Measurements from ENCODE around the gene CHST1. TPM values are rescaled to one million over a fixed set of nuclear protein-coding genes. Genes with fewer than 3 reads are reported as not detected.

The CHST1 gene
- total RNA-seq, 2 donors from 2014 or later, result 2.7 to 5.4 TPM

- no peak for TF ChIP-seq CTCF (IDR thresholded peaks at IDR 0.05)
- Histone ChIP-seq H3K36me3 (no peaks in the 10 kb centered on the region), H3K27me3 (no peaks in the 10 kb centered on the region)
These were observed 8.0 kb upstream of the CHST1 start for GRCh38 chr11:45673441-45673840.

GRCh38 chr11:45672593-45672992, 7.2 kb upstream of the CHST1 start:
- Histone ChIP-seq H3K4me3 (no peak overlapping the region), H3K4me1 (no peaks in the 10 kb centered on the region), H3K27ac (no peak overlapping the region), H3K9me3 (no peaks in the 10 kb centered on the region), H3K27me3 (no peaks in the 10 kb centered on the region), H3K36me3 (no peaks in the 10 kb centered on the region)
- TF ChIP-seq CTCF (IDR thresholded peaks at IDR 0.05), result no peak
- no peak for DNase-seq (ENCODE audit: low spot score)

More at GRCh38 chr11:45673441-45673840, 8.0 kb upstream of the CHST1 start:
- Histone ChIP-seq H3K4me3 (no peak overlapping the region), H3K4me1 (no peaks in the 10 kb centered on the region), H3K27ac (no peak overlapping the region), H3K9me3 (no peaks in the 10 kb centered on the region)
- no peak for DNase-seq (ENCODE audit: low spot score)

- H3K4me3 ChIP-seq, result no peak overlapping the region
- no peaks in the 10 kb centered on the region for H3K27me3 ChIP-seq
- DNase-seq (ENCODE audit: low spot score), result no peak
- H3K9me3 ChIP-seq, result no peaks in the 10 kb centered on the region
- H3K4me1 ChIP-seq, result no peaks in the 10 kb centered on the region
- H3K36me3 ChIP-seq, result no peaks in the 10 kb centered on the region
- H3K27ac ChIP-seq, result no peak overlapping the region
- no peak for TF ChIP-seq CTCF (IDR thresholded peaks at IDR 0.05)
These were observed 6.1 kb upstream of the CHST1 start for GRCh38 chr11:45671246-45672171.

GRCh38 chr11:45670386-45671135, 5.1 kb upstream of the CHST1 start:
- Histone ChIP-seq H3K36me3 (no peaks in the 10 kb centered on the region), H3K27me3 (no peaks in the 10 kb centered on the region), H3K9me3 (no peaks in the 10 kb centered on the region), H3K4me1 (peaks cover 0 to 5% of the 10 kb centered on the region in 2 donors), H3K4me3 (no peak overlapping the region), H3K27ac (no peak overlapping the region)
- no peak for TF ChIP-seq CTCF (IDR thresholded peaks at IDR 0.05)
- no peak for DNase-seq (ENCODE audit: low spot score)

- DNase-seq (ENCODE audit: low spot score), result no peak
- Histone ChIP-seq H3K4me3 (no peak overlapping the region), H3K4me1 (peaks cover 0 to 6% of the 10 kb centered on the region in 2 donors), H3K27me3 (no peaks in the 10 kb centered on the region), H3K36me3 (no peaks in the 10 kb centered on the region), H3K27ac (no peak overlapping the region), H3K9me3 (no peaks in the 10 kb centered on the region)
- no peak for TF ChIP-seq CTCF (IDR thresholded peaks at IDR 0.05)
These were observed 4.5 kb upstream of the CHST1 start for GRCh38 chr11:45669956-45670355.

All from right atrium auricular region (tissue), 2 donors.